Heart left ventricle (tissue), 13 donors: Measurements from ENCODE around the gene ITK.

ENCODE experiments used
- POLR2A ChIP-seq, 2 donors: fragments of 450-650 bp; IDR thresholded peaks; one replicate each; pipeline ENCODE4 v1.6.1; 2017; ENCODE audit warnings: antibody characterized with exemption in 2 of 2, mild to moderate bottlenecking in 2 of 2, moderate library complexity in 2 of 2
- TF ChIP-seq, protein P1 (sequence below), 12 donors: fragments of 200-600 bp; sonication (generic) in 4 of 12; IDR thresholded peaks; one replicate each; pipeline versions ENCODE4 v1.5.0 to v1.8.0; 2018 to 2022; ENCODE audit warnings: antibody characterized with exemption in 12 of 12, mild to moderate bottlenecking in 5 of 12
- donor health status: ischemic (EF 13 %, LVEDD 7.1; RV severe dilation, severe dysfunction).
- donor health status: DM: no; HTN: yes; CAD: no.
- donor health status: DM: no; HTN: no; CAD: no.
- donor health status: ischemic (EF 25% LVEDD 6.9; RV normal size, moderate dysfunction).
- donor health status: ischemic (EF 25% LVEDD 5.7; RV mildly dilated, moderate dysfunction).
- donor health status: ischemic (EF 35%, LVEDD 5.7; RV mildly dilated, moderate dysfunction).
- donor health status: nonischemic (EF 11% LVEDD 7.7; RV severe dilation, severe dysfunction).
- donor health status: DM: yes; HTN: yes; CAD: no.
- donor health status: PGD.
- donor health status: ischemic (EF 29% LVEDD 5.4; RV normal size, mild dysfunction).
- donor health status: nonischemic (EF 23%, LVEDD 6.1; RV moderate dilation, normal function).

DNA sequence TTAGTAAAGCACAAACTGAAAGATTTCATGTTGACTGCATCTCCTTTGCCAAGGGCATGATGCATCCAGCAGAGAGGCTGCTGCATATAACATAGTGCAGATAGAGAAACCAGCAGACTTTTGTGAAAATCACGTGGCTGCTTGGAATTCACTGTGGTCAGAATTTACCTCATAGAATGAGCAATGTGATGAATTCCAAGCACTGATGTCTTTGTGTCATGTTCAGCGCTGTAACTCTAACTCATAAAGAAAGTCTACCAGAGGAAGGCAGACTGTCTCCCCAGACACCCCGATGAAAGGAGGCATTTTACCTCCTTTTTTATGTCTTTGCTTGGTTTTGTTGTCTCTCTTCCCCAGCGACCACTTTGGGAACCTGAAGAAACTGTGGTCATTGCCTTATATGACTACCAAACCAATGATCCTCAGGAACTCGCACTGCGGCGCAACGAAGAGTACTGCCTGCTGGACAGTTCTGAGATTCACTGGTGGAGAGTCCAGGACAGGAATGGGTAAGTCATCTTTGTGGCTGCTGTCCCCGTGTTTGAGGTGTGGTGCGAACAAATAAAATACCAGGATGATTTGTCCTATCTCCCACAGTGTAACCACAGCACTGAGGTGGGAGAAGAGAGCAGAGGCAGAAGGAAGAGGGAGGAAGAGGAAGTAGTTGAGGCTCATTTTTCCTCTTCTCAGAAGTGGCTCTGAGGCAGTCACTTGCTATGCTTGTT is 42.0 kb downstream of the ITK start:
- TF ChIP-seq, protein P1, sequence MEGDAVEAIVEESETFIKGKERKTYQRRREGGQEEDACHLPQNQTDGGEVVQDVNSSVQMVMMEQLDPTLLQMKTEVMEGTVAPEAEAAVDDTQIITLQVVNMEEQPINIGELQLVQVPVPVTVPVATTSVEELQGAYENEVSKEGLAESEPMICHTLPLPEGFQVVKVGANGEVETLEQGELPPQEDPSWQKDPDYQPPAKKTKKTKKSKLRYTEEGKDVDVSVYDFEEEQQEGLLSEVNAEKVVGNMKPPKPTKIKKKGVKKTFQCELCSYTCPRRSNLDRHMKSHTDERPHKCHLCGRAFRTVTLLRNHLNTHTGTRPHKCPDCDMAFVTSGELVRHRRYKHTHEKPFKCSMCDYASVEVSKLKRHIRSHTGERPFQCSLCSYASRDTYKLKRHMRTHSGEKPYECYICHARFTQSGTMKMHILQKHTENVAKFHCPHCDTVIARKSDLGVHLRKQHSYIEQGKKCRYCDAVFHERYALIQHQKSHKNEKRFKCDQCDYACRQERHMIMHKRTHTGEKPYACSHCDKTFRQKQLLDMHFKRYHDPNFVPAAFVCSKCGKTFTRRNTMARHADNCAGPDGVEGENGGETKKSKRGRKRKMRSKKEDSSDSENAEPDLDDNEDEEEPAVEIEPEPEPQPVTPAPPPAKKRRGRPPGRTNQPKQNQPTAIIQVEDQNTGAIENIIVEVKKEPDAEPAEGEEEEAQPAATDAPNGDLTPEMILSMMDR (IDR thresholded peaks at IDR 0.05), result no peak
- TF ChIP-seq POLR2A (IDR thresholded peaks at IDR 0.05), result no peak
